GM19035 (cell line): ENCODE data around the gene MMP20.
"Not testable (repeated sequence)": the region's sequence is repeated elsewhere in the genome, so short reads cannot be mapped to it uniquely, and the experiment has no call there.

Source experiments
- ATAC-seq: cut with Tn5 transposase; IDR thresholded peaks from one replicate; pipeline ENCODE4 v1.9.1; 2021; ENCODE audit not compliant: unreplicated experiment

Gene MMP20

GRCh38 chr11:102625177-102625576 lies at the start of gene MMP20:
TSS of gene MMP20 (minus strand) at chr11:102625332. CDS start at chr11:102625319, 13 bp downstream.
- no peak for ATAC-seq

GRCh38 chr11:102669664-102670063 lies 44.5 kb upstream of the MMP20 start:
- ATAC-seq: peak; percentile 71

GRCh38 chr11:102666331-102666957 lies 41.3 kb upstream of the MMP20 start:
- ATAC-seq: peak; percentile 61

GRCh38 chr11:102664001-102664752 lies 39.0 kb upstream of the MMP20 start:
- peak; percentile 48 for ATAC-seq

- no peak for ATAC-seq
Measured at GRCh38 chr11:102662607-102663006, 37.5 kb upstream of the MMP20 start.

- no peak for ATAC-seq
Measured at GRCh38 chr11:102661040-102661439, 35.9 kb upstream of the MMP20 start.

- no peak for ATAC-seq
Measured at GRCh38 chr11:102656528-102656927, 31.4 kb upstream of the MMP20 start.

- no peak for ATAC-seq
Measured at GRCh38 chr11:102655547-102655946, 30.4 kb upstream of the MMP20 start.

- no peak for ATAC-seq
Measured at GRCh38 chr11:102654761-102655160, 29.6 kb upstream of the MMP20 start.

GRCh38 chr11:102653744-102654291 lies 28.7 kb upstream of the MMP20 start:
- ATAC-seq: no peak

- ATAC-seq: no peak
Measured at GRCh38 chr11:102647430-102647829, 22.3 kb upstream of the MMP20 start.

- no peak for ATAC-seq
Measured at GRCh38 chr11:102643941-102644340, 18.8 kb upstream of the MMP20 start.

- ATAC-seq: no peak
Measured at GRCh38 chr11:102640946-102641345, 15.8 kb upstream of the MMP20 start.

GRCh38 chr11:102639656-102640055 lies 14.5 kb upstream of the MMP20 start:
- no peak for ATAC-seq

GRCh38 chr11:102637731-102638130 lies 12.6 kb upstream of the MMP20 start:
- no peak for ATAC-seq

GRCh38 chr11:102633385-102634026 lies 8.4 kb upstream of the MMP20 start:
- ATAC-seq: no peak

GRCh38 chr11:102632026-102632425 lies 6.9 kb upstream of the MMP20 start:
- ATAC-seq: no peak

- no peak for ATAC-seq
Measured at GRCh38 chr11:102630598-102631448, 5.7 kb upstream of the MMP20 start.

- ATAC-seq: not testable (repeated sequence)
Measured at GRCh38 chr11:102629908-102630307, 4.8 kb upstream of the MMP20 start.

- no peak for ATAC-seq
Measured at GRCh38 chr11:102626676-102627075, 1.5 kb upstream of the MMP20 start.

GRCh38 chr11:102623998-102624397 lies 1.1 kb downstream of the MMP20 start:
- ATAC-seq: no peak
